ENCODE data around the gene GOLGA5.
"Not testable (repeated sequence)": the region's sequence is repeated elsewhere in the genome, so short reads cannot be mapped to it uniquely, and the experiment has no call there.

GOLGA5 gene

DNA sequence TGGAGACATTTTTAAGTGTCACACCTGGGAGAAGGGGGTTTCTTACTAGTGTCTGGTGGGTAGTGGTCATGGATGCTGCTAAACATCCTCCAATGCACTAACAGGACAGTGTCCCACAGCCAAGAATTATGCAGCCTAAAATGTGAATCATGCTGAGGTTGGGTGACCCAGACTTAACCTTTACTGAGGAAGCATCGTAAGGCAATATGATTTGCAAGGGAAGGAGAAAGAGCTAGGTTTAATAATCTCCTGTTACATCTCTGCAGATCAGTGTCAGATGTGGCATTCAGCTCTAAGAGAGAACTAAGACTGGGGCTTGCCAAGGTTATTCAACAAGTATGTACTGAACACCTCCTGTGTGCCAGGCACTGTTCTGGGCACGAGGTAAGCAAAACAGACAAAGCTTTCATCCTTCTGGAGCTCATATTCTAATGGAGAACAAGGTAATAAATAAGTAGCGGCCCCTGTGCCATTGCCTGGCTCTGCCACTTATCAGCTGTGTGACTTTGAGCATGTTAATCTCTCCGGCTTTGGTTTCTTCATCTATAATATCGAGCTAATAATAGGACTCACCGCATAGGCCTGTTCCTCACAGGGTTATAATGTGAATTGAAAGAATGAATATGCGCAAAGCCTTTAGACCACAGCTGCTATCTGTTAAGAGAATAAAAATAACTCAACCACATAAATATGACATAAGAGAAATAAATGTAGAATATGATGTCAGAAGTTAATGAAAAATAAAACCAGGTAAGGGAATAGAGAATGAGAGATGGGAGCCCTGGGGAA lies 13.5 kb upstream of the GOLGA5 start:
- DNase-seq (ENCODE audit: low spot score): peak; percentile 60

DNA sequence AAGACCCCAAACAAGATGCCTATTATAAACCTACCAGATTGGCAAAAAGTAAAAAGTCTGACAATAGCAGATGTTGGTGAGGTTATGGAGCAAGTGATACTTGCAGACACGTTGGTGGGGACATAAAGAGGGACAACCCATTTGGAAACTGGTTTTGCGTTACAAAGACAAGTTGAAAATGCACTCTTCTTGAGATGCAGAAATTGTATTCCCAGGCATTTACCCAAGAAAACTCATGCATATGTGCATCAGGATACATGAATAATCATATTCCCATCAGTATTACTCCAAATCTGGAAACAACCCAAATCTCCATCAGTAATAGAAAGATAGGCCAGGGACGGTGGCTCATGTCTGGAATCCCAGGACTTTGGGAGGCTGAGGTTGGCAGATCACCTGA lies 12.8 kb upstream of the GOLGA5 start:
- DNase-seq (ENCODE audit: low spot score): no peak

DNA sequence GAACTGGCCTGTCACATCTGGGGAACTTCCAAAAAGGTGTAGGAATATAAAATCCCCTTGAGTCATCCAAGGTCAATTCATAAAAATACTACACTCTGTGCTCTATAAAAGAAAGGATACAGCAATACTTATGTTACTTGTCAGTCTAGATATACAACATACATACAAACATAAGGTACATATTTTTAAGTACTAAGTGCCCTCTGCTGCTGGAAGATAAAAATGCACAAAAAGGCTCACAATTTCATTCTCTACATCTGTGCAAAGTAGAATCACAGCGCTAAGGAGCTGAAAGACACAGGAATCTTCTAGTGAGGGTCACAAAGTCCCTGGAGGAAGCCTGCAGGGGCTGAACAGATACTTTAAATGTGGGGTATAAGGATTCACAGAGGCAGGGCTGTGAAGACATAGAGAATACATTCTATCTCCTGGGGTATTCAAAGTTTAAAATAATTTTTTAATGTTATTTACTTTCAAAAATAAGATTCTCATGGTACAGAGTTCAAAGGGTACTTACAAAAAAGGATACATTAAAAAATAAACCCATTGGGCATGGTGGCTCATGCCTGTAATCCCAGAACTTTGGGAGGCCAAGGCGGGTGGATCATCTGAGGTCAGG lies 10.2 kb upstream of the GOLGA5 start:
- peak; percentile 67 for DNase-seq (ENCODE audit: low spot score)

DNA sequence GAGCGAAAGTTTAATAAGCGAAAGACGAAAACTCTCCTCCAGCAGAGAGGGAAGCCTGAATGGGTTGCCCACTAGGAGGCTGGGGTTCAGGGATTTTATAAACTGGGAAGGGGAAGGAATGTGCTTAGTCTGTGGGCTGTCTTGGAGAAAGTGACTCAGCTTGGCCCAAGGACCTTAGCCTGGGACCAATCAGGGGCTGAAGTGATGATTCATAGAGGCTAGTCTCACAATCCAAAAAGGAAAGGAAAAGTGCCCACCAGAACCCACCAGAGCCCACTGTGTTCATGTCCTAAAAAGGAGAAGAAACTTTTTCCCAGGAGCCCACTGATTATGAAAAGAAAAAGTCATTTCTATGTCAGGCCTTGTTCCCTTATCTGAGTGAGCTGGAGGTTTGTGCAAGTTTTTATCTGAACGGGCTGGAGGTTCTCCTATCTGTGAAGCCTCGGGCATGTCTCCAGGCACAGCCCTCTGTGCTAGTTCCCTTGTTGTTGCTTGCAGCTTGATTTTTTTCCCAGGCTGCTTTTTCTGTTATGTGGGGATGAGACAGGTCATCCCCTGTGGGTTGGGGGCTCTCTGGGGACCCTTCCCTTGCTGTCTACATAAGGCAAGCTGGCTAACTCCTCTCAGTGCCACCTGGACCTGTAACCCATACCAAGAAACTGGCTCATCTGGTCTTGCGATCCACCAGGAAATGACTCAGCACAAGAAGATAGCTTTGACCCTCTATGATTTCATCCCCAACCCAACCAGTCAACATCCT lies 8.3 kb upstream of the GOLGA5 start:
- peak; percentile 73 for DNase-seq (ENCODE audit: low spot score)

DNA sequence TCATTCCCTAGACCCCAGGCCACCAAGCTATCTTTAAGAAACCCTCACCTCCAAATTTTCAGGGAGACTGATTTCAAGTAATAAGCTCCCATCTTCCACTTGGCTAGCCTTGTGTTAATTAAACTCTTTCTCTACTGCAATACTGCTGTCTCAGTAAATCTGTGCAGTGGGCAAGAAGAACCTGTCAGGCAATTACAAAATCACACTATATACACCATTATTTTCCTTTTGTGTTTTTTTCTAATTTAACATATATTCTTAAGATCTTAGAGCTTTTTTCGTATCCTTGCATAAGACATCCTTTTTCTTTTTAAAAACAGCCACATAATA lies 7.7 kb upstream of the GOLGA5 start:
- DNase-seq (ENCODE audit: low spot score): no peak

DNA sequence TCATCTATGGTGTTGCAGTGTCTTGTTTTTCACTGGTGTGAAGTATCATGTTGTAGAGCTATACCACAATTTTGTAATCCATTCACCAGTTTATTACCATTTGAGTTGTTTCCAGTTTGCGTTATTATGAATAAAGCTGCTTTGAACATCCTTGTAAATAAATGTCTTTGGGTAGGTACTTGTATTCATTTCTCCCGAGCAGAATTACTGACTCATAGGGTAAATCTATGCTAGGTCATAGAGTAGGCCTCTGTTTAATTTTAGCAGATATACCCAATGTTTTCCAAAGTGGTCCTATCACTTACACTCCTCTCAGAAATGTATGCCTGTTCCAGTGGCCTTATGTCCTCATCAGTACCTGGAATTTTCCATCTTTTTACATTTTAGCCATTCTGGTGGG lies 6.6 kb upstream of the GOLGA5 start:
- DNase-seq (ENCODE audit: low spot score): no peak

DNA sequence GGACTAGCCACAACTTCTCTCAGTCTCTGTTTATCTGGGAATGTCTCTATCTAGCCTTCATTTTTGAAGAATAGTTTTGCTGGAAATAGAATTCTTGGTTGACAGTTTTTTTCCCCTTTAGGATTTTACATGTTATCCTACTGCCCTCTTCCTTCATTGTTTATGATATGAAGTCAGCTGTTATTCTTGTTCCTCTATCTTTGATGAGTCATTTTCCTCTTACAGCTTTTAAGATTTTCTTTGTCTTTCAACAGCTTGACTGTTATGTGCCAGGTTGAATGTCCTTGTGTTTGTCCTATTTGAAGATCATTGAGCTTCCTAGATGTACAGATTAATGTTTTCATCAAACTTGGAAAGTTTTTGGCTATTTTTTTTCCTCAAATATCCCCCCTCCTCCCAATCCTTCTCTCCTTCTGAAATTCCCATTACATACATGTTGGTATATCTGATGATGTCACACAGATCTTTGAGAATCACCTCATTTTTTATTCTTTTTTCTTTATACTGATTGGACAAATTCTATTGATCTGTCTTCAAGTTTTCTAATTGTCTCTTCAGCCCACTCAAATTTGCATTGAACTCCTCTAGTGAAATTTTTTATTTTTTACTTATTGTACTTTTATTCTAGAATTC lies 4.5 kb upstream of the GOLGA5 start:
- no peak for DNase-seq (ENCODE audit: low spot score)

DNA sequence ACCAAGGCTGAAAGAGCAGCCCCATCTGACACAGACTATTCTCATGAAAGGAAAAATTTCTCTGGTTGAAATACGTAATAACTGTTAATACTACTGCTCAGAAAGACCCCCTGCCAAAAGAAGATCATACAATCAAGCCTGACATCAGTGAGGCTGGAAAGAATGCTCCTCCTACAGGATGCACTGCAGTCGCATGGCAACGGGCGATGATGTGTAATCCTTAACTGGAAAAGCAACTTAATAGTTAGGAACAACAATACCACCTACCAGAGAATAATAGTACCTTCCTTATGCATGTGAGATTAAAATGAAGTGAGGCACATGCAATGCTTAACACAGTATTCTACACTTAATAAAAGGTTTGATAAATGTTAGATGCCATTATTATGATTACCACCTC lies 1.2 kb upstream of the GOLGA5 start:
- DNase-seq (ENCODE audit: low spot score): no peak

DNA sequence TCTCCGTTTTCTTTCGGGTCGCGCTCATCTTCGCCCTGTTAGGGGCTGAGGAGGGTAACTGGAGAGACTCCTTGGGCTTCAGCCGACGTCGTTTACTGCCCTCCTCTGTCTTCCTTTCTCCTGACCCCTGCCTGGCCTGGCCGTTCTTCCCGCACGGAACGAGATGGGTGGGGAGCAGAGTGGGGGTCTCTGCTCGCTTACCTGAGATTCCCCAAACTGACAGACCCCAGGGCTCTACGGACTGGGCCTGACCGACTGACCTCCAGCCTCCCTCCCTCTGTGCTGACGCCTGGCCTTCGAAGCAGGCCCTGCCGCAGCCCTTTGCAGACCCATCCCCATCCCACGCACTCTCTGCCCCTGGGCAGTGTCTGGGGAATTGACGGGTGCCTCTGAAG lies 439 bp downstream of the GOLGA5 start:
- peak; percentile 31 for DNase-seq (ENCODE audit: low spot score)

DNA sequence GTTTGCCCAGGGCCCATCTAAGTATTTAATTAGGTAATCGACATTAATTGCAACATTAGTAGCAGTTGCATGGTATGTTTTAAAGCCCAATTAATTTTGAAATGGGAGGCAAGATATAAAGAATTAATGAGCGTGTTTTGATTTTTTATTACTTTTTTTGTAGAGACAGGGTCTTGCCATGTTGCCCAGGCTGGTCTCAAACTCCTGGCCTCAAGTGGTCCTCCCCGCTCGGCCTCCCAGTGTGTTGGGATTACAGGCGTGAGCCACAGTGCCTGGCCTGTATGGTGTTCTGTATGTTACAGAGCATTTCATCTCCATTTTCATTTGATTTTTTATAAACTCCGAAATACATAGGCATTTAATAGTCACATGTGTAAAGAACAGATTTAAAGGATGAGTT lies 856 bp downstream of the GOLGA5 start:
- no peak for DNase-seq (ENCODE audit: low spot score)

DNA sequence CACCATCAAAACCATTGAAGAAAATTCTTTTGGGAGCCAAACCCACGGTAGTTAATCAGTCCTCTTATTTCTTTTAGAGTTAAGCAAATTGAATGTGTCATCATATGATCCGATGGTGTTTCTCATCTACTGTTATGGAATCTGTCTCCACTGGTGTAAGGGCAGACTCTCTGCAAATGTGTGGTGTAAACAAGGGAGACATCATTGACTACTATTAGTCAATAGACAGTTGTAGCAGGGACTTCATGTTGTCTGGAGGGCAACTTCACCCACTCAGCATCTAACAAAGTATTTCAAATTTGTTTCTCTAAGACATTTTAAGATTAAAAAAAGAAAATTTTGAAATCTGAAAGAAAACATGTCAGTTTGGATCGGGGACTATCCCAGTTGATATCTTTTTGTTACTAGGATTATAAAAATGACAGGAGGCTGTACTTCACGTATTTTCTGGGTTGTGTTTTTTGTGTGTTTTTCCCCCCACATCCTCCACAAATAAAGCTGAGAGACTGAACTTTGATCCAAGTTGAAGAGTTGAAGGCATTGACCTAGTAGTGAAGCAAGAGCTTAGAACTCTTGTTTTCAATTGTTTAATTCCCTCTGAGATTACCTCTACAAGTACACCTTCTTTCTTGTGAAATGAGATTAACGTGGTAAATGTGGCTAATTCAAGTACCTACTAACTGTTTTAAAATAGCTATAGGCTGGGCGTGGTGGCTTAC lies 4.0 kb downstream of the GOLGA5 start:
- no peak for DNase-seq (ENCODE audit: low spot score)

DNA sequence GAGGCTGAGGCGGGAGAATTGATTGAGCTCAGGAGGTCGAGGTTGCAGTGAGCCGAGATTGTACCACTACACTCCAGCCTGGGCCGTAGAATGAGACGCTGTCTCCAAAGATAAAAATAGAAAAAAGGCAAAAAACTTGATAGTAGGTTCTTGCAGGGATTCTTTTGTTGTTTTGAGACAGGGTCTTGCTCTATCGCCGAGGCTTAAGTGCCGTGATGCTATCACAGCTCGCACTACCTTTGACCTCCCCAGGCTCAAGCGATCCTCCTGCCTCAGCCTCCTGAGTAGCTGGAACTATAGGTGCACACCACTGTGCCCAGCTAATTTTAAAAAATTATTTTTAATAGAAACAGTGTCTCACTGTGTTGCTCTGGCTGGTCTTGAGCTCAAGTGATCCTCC lies 4.7 kb downstream of the GOLGA5 start:
- no peak for DNase-seq (ENCODE audit: low spot score)

DNA sequence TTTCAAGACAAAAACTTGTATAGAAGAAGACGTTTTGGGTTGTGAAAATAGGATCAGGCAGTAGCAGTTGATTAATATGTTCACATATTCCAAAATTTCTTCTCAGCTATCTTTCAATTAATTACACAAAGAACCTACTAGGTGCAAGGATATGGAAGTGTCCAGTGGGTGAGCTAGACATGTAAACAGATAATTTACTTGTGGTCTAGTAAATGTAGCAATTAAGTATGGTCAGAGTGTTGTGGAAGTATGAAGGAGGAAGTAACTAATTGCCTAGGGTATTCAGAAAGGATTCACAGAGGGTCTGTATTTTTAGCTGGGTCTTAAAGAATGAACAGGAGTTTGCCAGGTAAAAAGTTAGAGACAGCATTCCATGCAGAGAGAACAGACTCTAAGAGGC lies 5.9 kb downstream of the GOLGA5 start:
- DNase-seq (ENCODE audit: low spot score): no peak

DNA sequence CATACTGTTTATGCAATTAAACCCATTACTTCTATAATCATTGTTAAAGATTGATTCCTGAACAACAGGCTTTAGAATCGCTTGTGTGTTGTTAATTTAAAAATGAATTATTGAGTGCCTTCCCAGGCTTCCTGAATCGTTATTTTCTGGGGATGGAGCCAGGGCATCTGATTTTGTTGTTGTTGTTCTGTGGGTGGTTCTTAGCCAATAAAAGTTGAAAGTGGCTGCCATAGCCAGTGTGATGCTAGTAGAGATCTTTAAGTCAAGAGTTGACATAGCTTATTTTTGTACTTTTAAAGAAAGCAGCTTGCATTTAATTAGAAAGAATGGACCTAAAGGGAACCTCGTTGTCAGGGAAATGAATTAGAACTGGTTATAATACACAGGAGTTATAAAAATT lies 6.4 kb downstream of the GOLGA5 start:
- peak; percentile 8 for DNase-seq (ENCODE audit: low spot score)

DNA sequence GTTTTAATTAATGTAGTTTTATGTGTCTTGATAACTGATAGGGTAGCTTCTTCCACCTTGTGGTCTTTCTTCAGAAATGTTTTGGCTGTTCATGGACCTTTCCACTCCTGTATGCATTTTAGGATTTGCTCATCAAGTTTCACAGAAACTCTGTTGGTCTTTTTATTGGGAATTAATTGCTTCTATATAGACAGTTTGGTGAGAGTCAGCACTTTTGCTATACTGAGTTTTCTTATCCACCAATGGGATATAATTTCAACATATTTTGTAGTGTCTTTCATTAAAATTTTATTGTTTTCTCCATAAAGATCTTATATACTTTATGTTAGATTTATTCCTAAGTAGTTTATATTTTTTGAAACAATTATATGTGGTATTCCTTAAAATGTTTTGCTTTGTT lies 7.8 kb downstream of the GOLGA5 start:
- DNase-seq (ENCODE audit: low spot score): no peak

DNA sequence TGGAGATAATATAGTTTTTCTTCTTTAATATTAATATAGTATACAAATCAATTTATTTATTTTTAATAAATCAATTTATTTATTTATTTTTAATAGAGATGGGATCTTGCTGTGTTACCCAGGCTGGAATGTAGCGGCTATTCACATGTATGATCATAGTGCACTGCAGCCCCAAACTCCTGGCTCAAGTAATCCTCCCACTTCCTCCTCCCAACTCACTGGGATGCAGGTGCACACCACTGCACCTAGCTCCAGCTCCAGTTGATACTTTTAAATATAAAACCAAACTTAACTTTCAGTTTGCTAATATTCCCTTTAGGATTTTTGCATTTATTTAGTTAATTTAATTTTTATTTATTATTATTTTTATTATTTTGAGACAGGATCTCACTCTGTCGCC lies 8.6 kb downstream of the GOLGA5 start:
- DNase-seq (ENCODE audit: low spot score): no peak

DNA sequence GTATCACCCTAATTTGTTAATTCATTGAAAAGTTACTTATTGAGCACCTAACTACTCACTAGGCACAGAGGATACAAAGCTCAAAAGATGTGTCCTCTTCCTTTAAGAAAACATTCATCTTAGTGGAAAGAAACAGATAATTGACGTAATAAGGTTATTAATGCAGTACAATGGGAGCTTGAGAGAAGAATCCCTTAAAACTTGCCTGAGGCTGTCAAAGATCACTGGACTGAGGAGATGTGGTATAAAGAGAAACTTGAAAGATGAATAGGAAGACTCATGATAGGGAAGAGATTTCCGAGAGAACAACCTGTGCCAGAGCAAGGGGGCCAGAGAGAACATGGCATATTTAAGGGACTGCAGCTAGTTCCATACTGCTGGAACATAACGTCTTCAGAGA lies 19.1 kb downstream of the GOLGA5 start:
- DNase-seq (ENCODE audit: low spot score): no peak

DNA sequence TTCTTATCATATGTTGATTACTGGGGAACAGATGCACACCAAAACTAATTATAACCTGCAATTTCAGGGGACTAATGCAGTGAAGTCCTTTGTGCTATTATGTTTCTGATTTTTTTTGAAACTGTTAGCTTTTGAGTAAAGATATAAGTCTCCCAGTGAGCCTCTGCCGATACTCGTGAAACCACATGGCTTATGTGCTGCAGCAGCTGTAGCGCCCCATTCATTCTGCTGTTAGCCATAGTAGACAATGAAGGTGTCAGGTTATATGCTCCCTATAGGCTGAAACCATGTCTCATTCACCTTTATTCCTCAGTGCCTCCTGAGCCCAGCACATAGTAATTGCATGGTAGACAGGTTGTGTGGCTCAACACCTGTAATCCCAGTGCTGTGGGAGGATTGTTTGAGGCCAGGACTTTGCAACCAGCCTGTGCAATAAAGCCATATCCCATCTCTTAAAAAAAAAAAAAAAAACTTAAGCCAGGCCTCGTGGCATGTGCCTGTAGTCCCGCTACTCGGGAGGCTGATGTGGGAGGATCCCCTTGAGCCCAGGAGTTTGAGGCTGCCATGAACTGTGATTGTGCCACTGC lies 25.0 kb downstream of the GOLGA5 start:
- DNase-seq (ENCODE audit: low spot score): no peak

DNA sequence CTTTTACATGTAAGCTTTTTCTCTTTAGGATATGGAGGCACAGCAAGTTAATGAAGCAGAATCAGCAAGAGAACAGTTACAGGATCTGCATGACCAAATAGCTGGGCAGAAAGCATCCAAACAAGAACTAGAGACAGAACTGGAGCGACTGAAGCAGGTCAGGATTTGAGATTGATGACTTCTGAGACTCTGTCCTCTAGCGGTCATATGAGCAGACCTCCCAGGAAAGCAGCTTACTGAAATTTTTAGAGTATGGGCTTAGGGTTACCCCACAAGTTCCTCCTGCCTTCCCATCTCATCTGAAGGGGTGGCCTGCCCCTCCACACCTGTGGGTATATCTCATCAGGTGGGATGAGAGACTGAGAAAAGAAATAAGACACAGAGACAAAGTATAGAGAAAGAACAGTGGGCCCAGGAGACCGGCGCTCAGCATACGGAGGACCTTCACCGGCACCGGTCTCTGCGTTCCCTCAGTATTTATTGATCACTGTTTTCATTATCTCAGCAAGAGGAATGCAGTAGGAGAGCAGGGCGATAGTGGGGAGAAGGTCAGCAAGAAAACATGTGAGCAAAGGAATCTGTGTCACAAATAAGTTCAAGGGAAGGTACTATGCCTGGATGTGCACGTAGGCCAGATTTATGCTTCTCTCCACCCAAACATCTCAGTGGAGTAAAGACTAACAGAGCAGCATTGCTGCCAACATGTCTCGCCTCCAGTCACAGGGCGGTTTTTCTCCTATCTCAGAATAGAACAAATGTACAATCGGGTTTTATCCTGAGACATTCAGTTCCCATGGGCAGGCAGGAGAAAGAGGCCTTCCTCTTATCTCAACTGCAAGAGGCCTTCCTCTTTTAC lies 25.8 kb downstream of the GOLGA5 start:
- not testable (repeated sequence) for DNase-seq (ENCODE audit: low spot score)

DNA sequence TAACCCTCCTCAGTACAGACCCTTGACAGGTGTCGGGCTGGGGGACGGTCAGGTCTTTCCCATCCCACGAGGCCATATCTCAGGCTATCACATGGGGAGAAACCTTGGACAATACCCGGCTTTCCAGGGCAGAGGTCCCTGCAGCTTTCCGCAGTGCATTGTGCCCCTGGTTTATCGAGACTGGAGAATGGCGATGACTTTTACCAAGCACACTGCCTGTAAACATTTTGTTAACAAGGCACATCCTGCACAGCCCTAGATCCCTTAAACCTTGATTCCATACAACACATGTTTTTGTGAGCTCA lies 26.4 kb downstream of the GOLGA5 start:
- not testable (repeated sequence) for DNase-seq (ENCODE audit: low spot score)

DNA sequence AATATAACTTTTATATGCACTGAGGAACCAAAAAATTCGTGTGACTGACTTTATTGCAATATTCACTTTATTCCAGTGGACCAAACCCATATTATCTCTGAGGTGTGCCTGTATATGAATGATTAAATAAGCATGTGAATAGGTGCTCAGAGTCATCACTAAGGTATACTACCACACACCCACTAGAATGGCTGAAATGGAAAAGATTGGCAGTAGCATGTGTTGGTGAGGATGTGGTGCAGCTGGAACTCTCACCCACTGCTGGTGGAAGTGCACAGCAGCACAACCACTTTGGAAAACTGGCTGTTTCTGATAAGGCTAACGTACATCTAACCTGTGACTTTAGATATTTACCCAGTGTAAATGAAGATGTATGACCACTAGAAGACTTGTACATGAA lies 36.8 kb downstream of the GOLGA5 start:
- DNase-seq (ENCODE audit: low spot score): no peak

Measured in GM03348 (cell line).